T47D (cell line): Measurements from ENCODE around the gene ADAMTS13.

Experiments
- DNase-seq, 2 experiments: peaks; one replicate each; pipeline versions ENCODE4 v3.0.0 to v3.0.0-alpha.2; 2011 to 2012; ENCODE audit warnings: low read depth in 1 of 2, low spot score in 1 of 2
- JUND ChIP-seq: IDR thresholded peaks from 2 replicates; pipeline ENCODE4 v1.6.1; 2012; ENCODE audit warnings: low read depth
- in situ Hi-C: cut with HindIII; loops from 2 replicates; pipeline ENCODE4 v1.10.0; 2016; ENCODE audit warnings: low sequenced_read_pairs, low pct_unique_long_range_greater_than_20kb

Gene ADAMTS13

DNA sequence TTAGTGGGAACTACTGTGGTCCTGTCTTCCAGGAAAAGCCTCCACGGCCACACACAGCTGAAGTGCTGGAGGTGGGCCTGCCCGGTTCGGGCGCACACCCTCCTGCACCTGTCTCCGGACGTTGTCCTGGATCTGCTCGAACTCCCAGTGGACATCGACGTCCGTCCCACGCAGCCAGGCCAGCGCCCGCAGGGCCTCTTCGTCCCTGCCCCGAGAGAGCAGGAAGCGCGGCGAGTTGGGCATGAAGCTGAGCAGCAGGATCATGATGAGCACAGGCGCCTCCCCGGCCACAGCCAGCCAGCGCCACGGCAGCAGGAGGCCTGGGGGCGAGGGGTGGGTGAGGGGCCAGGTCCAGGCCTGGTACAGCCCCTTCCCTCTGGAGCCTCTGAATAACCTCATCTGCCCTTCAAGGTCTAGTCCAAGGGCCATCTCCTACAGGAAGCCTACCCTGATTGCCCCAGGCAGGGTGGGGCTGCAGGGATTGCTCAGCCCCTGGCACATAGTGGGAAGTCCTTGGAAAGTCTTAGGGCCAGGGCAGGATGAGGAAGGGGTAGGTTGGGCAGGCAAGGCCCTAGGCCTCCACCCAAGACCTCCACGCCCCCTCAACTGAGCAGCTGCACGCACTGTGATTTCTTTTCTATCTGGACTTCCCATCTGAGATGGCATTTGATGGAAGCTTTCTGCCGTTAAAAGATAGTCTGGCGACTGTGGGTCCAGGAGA, 53.3 kb downstream of the ADAMTS13 start:
- DNase-seq: no peak
- in situ Hi-C loops: no loop called here
- no peak for TF ChIP-seq JUND

DNA sequence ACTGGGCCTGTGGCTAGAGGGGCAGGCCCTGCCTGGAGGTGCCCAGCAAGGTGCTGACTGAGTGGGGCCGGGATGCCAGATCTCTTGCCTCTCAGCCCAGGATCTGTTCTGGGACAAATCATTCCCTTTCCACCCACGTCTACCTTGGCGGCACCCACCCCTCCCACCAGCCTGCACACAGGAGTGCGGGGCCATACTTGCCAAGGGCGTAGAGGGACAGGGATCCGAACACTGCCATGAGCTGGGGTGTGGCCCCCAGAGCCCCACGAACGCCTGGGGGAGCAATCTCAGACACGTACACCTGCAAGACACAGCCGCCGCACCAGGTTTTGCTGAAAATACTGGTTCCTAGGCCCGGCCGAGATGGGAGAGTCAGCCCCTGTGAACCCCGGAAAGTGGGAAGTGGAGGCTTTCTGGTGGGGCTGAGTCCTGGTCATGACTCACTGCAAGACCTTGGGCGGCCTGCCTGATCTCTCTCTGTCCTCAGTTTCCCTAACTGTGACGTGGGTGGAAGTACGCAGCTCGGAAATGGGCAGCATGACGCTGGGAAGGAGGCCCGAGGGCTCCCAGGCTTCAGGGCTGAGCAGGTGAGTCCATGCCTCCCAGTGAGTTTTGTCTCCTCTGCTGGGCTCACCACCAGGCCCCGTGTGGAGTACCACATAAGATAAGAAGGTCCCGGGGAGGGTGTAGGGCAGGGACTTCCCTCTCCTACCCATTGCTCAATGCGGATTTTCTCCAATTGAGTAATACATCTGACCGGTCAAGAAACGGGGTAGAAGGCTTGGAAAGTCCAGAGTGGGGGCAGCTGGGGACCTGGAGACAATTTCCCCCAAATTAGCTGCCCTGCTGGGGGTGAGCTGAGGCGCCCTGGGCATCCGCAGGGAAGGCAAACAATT, 54.1 kb downstream of the ADAMTS13 start:
- no peak for TF ChIP-seq JUND
- in situ Hi-C loops: no loop called here
- DNase-seq: no peak

DNA sequence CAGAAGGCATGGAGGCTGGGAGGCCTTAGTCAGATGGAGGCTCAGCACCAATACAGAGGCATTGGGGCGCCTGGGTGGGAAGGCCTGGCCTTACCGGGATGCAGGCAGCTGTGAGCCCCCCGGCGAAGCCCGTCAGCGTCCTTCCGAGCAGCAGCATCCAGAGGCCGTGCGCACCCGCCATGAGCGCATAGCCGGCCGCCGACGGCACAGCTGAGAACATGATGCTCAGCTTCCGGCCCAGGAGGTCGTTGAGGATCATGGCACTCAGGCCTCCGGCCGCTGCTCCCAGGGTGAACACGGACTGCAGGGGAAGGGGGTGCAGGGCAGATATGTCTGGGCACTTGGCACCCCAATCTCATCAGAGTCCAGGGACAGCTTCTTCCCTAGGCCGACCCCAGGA, 54.8 kb downstream of the ADAMTS13 start:
- DNase-seq: no peak
- in situ Hi-C loops: no loop called here
- TF ChIP-seq JUND: no peak

DNA sequence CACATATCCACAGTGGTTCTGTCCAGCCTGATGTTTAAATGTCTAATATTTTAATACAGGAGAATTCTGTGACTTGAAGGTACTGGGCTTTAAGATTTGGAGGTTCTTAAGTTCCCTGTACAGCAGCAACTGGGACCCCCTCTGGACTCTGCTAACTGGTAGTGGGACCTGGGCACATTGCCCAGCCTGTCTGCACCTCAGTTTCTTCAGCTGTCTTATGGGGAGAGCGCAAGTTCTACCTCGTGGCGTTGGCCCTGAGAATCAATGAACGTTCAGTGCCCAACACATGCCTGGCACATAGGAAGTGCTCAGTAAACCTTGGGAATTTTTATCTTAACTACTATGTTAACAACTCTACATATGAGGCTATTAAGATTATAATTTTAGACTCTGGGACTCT, 55.3 kb downstream of the ADAMTS13 start:
- TF ChIP-seq JUND: no peak
- in situ Hi-C loops: no loop called here
- DNase-seq: no peak

DNA sequence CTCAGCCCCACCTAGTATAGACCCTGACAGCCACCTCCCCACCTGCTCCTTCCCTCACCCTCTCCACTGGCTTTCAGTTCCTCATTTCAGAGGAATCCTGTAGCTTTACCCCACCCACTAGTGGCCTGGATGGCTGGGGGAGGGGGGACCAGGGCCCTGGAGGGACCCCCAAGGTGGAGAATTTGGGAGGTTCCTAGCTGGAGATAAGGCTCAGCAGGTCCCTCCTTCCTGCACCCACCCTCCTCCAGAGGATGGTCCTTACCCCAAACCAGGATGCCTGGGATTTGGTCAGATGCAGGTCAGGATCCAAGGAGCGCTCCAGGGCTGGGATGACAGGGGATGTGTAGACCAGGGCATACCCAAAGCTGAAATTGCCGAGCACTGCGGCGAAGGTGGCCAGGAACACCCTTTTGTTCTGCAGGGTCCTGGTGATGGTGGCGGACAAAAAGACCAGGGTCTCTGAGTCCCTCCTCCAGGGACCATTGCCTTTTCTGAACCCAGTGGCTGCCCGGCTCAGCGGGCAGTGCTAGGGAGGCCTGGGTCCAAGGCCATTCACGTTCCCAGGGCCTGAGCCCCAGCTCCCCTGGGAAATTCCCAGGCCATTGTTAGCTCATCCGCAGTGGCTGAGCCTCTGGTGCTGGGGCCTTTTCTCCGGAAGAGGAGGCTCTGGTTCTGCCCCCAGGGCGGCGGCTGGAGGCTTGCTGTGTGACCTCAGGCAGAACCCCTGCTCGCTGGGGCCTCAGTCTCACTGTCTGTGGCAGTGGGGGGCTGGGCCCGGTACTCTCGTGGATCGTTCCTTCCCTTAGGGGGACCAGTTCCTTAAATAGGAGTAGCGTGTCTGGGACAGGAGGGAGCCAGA, 56.1 kb downstream of the ADAMTS13 start:
- in situ Hi-C loops: no loop called here
- no peak for TF ChIP-seq JUND
- DNase-seq: no peak

DNA sequence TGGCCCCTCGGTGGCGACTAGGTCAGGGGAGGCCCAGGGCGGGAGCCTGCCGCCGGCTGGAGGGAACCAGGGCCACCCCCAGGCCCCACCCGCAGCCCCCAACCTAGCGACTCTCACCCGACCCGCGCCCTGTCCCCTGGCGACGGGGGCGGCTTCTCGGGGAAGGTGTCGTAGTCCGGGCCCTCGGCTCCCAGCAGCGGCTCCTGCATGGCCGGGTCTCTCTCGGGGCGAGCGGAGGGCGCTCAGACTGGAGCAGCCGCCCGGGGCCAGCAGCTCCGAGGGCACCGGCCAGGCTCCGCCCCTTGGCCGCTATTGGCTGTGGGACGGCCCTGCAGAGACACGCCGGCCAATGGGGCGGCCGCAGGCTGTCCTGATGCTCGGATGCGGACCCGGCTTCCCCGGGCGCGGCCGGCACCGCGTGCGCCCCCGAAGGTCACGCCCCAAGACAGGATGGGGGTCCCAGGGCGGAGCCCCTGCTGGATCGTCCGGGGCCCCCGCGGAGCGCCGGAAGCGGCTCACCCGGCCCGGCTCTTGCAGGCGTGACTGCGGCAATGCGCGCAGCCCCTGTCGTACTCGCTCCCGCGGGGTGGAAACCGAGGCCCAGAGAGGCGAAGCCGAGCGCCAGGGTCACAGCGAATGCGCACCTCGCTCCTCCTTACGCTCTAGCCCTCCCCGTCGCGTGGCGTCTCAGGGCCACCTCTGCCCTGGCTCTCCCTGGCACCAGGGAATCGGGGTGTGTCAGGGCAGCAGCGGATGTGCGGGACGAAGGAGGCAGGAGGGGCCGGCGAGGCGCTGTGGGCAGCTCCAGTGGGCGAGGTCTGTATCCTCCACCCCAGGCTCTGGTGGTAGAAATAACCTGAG, 56.9 kb downstream of the ADAMTS13 start, which contains the start of gene SLC2A6:
SLC2A6 (minus strand) TSS at position 249 of the 861 bp plus-strand sequence; CDS start at position 209, 40 bp downstream.
- DNase-seq: peak; percentile 85 to 97
- in situ Hi-C loops: no loop called here
- TF ChIP-seq JUND: no peak

DNA sequence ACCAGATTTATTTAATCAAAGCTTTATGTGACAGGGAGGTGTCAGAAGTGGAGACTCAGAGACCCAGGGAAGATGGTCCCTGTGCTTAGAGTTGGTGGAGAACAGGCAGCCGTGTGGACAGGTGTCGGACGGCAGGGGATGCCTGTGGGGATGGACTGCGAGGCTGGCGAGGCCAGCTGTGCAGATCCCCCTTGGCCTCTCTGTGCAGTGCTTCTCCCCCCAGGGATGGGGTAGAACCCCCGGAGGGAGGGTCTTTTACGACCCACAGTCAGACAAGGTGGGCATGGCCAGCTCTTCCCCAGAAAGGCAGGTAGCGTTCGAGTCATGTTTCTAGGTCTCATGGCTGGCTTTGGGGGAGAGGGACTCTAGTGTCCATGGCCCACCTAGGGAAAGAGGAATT, 61.4 kb downstream of the ADAMTS13 start:
- in situ Hi-C loops: no loop called here
- TF ChIP-seq JUND: no peak
- DNase-seq: no peak

DNA sequence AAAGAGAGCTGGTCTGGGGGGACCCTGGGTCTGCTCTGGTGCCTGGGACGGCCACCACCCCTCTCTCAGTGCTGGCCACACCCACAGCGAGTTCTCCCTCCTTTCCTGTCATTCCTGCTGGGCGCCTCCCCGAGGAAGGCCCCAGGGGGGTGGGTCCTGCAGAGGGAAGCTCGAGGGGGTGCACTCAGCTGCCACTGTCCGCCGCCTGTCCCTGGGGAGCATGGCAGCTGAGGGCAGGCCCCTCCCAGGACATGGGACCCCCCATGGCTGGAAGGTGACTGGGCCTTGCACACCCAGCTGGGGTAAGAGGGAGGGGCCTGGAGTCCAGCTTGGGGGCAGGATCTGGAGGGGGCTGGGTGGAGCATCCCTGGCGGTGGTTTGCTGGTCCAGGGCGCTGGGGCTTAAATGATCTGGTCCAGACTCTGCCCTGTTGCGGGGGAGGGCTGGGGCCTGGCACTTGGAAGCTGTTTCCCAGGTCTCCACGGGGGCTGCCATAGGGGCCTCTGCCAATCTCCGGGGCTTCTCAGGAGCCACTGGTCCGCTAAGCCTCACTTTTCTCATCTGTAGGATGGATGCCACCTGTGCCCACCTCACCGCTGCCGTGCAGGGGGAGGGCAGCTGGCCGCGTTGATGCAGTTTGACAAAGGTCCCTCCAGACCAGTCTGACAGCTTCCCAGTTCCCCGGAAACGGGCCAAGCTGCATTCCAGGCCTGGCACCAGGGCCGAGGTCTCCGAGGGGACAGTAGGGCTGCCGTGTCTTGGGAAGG, 62.7 kb downstream of the ADAMTS13 start:
- in situ Hi-C loops: no loop called here
- TF ChIP-seq JUND: no peak
- DNase-seq: peak; percentile 88 to 95

DNA sequence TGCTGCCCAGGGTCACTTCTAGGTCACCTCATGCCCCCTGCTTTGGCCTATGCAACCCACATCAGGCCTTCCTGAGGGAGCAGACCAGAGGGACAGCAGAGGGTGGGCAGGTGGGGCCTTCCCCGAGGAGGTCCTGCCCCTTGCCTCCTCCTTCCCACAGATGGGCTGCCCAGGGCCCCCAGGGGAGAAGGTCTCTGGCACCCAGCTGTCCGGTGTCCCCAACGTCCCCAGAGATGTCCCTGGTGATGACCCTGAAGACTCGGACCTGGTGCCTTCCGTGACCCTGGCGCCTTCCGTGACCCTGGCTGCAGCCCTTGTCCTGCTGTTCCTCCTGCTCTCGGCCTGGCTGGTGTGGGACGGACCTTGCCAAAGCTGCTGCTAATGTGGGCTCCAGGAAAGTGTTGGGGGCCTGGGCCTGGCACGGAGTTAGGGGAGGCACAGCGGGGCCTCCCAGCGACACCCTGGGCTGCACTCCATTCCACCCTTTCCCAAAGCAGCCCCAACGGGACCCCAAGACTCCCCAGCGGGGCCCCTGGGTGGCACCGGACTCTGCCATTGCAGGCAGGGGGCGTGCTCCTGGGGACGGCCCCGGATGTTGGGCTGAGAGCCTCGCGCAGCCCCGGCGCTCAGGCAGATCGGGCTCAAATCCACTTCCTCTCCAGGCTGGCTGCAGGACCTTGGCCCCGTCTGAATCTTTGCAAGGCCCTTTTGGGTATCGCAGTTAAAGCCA, 63.5 kb downstream of the ADAMTS13 start:
- no peak for TF ChIP-seq JUND
- in situ Hi-C loops: no loop called here
- no peak for DNase-seq

DNA sequence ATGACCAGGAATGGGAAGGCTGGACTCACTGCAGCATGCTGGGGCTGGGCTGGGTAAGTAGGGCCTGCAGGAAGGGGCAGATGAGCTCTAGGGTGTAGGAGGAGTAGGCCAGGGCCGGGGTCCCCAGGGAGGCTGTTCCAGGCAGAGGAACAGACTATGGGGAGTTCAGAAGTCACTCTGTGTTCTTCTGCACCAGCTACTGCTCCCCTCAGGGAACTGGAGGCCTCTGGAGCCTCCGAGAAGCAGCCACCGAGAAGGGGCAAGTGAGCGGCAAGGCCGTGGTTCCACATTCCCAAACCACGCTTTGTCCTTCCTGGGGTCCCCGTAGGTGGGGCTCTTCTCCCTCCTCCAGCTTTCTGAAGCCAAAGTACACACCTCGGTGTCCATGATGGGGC, 65.2 kb downstream of the ADAMTS13 start:
- TF ChIP-seq JUND: no peak
- in situ Hi-C loops: no loop called here
- DNase-seq: no peak

DNA sequence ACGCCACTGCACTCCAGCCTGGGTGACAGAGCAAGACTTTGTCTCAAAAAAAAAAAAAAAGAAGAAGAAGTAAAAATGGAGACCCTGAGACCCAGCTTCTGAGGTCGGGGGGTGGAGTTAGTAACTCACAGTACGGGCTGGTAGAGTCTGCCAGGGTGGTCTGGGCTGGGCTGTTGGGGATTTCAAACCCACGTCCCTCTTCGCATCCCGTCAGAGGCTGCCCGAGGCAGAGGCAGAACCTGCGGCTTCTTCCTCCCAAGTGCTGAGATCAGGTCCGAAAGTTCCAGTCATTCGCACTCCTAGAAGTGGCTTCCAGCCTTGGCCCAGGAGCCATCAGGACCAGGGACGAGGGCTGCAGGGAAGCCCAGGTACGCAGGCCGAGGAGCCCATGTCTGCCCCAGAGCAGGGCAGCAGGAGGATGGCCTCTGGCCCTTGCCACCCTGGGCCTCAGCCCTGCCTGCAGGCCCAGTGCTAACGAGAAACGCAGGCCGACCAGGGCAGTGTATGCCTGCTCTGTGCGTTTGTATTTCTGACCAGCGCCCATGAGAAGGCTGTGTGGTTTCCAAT, 66.6 kb downstream of the ADAMTS13 start:
- no peak for DNase-seq
- in situ Hi-C loops: no loop called here
- TF ChIP-seq JUND: no peak
